ENCODE results near the gene TMEM267. TPM values are rescaled to one million over a fixed set of nuclear protein-coding genes. Genes with fewer than 3 reads are reported as not detected.
"Not testable (repeated sequence)": the region's sequence is repeated elsewhere in the genome, so short reads cannot be mapped to it uniquely, and the experiment has no call there.

TMEM267 gene
- polyA plus RNA-seq, 3 donors from 2014 or later: 17.7 to 20.2 (median 19.6) TPM

GRCh38 chr5:43429706-43430105 lies 54.0 kb downstream of the TMEM267 start:
- no peak for DNase-seq

GRCh38 chr5:43429016-43429415 lies 54.6 kb downstream of the TMEM267 start:
- no peaks in the 10 kb centered on the region for H3K4me1 Mint-ChIP-seq
- no peak for DNase-seq
- H3K9me3 Mint-ChIP-seq: peaks cover 0 to 2% (median 0%) of the 10 kb centered on the region in 6 donors
- no peaks in the 10 kb centered on the region for H3K36me3 Mint-ChIP-seq
- H3K27me3 Mint-ChIP-seq (ENCODE audit: low read depth in 3 of 3): peaks cover 0 to 7% (median 1%) of the 10 kb centered on the region in 3 donors
- H3K27ac Mint-ChIP-seq: no peak overlapping the region
- H3K4me3 Mint-ChIP-seq: no peak overlapping the region

More at GRCh38 chr5:43429706-43430105, 54.0 kb downstream of the TMEM267 start:
- H3K36me3 Mint-ChIP-seq: no peaks in the 10 kb centered on the region
- H3K4me3 Mint-ChIP-seq: no peak overlapping the region
- peaks cover 0 to 7% (median 1%) of the 10 kb centered on the region in 3 donors for H3K27me3 Mint-ChIP-seq (ENCODE audit: low read depth in 3 of 3)
- peaks cover 0 to 2% (median 0%) of the 10 kb centered on the region in 6 donors for H3K9me3 Mint-ChIP-seq
- no peak overlapping the region for H3K27ac Mint-ChIP-seq
- no peaks in the 10 kb centered on the region for H3K4me1 Mint-ChIP-seq

- Mint-ChIP-seq H3K27me3 (ENCODE audit: low read depth in 3 of 3) (peaks cover 0 to 3% (median 1%) of the 10 kb centered on the region in 3 donors), H3K27ac (no peak overlapping the region), H3K4me1 (no peaks in the 10 kb centered on the region), H3K36me3 (no peaks in the 10 kb centered on the region), H3K9me3 (peaks cover 0 to 2% (median 0%) of the 10 kb centered on the region in 6 donors), H3K4me3 (no peak overlapping the region)
- DNase-seq: no peak
These were observed 56.4 kb downstream of the TMEM267 start for GRCh38 chr5:43427306-43427705.

GRCh38 chr5:43425983-43426382 lies 57.7 kb downstream of the TMEM267 start:
- Mint-ChIP-seq H3K27me3 (ENCODE audit: low read depth in 3 of 3) (peaks cover 0 to 1% (median under 1%) of the 10 kb centered on the region in 3 donors), H3K9me3 (peaks cover 0 to 2% (median 0%) of the 10 kb centered on the region in 6 donors), H3K4me3 (no peak overlapping the region), H3K27ac (no peak overlapping the region), H3K36me3 (no peaks in the 10 kb centered on the region), H3K4me1 (no peaks in the 10 kb centered on the region)
- DNase-seq: no peak

- H3K27ac Mint-ChIP-seq; H3K4me1 Mint-ChIP-seq; H3K36me3 Mint-ChIP-seq; H3K4me3 Mint-ChIP-seq; H3K27me3 Mint-ChIP-seq (ENCODE audit: low read depth in 3 of 3); H3K9me3 Mint-ChIP-seq; DNase-seq: not testable (repeated sequence)
These were observed 60.6 kb downstream of the TMEM267 start for GRCh38 chr5:43423086-43423485.

- no peak overlapping the region for H3K4me3 Mint-ChIP-seq
- H3K4me1 Mint-ChIP-seq: no peaks in the 10 kb centered on the region
- H3K27ac Mint-ChIP-seq: no peak overlapping the region
- peaks cover 0 to 3% (median 0%) of the 10 kb centered on the region in 3 donors for H3K27me3 Mint-ChIP-seq (ENCODE audit: low read depth in 3 of 3)
- no peaks in the 10 kb centered on the region for H3K36me3 Mint-ChIP-seq
- H3K9me3 Mint-ChIP-seq: peaks cover 0 to 2% (median 0%) of the 10 kb centered on the region in 6 donors
- DNase-seq: no peak
These were observed 61.5 kb downstream of the TMEM267 start for GRCh38 chr5:43422143-43422542.

GRCh38 chr5:43421450-43422133 lies 62.1 kb downstream of the TMEM267 start:
- Mint-ChIP-seq H3K9me3 (peaks cover 0 to under 1% (median 0%) of the 10 kb centered on the region in 6 donors), H3K4me3 (no peak overlapping the region), H3K36me3 (no peaks in the 10 kb centered on the region), H3K27me3 (ENCODE audit: low read depth in 3 of 3) (peaks cover 0 to 3% (median 0%) of the 10 kb centered on the region in 3 donors), H3K4me1 (no peaks in the 10 kb centered on the region), H3K27ac (no peak overlapping the region)
- no peak for DNase-seq

GRCh38 chr5:43420241-43420640 lies 63.4 kb downstream of the TMEM267 start:
- Mint-ChIP-seq H3K27ac (no peak overlapping the region), H3K4me1 (no peaks in the 10 kb centered on the region), H3K4me3 (no peak overlapping the region), H3K36me3 (no peaks in the 10 kb centered on the region), H3K9me3 (no peaks in the 10 kb centered on the region), H3K27me3 (ENCODE audit: low read depth in 3 of 3) (peaks cover 0 to 3% (median 0%) of the 10 kb centered on the region in 3 donors)
- no peak for DNase-seq

GRCh38 chr5:43418561-43418960 lies 65.1 kb downstream of the TMEM267 start:
- no peak for DNase-seq
- H3K27ac Mint-ChIP-seq: no peak overlapping the region

GRCh38 chr5:43416803-43417394 lies 66.8 kb downstream of the TMEM267 start:
- Mint-ChIP-seq H3K27me3 (ENCODE audit: low read depth in 3 of 3) (peaks cover 0 to 3% (median 0%) of the 10 kb centered on the region in 3 donors), H3K27ac (peak overlapping the region in 1 of 6 donors; percentile 38), H3K4me3 (no peak overlapping the region), H3K4me1 (no peaks in the 10 kb centered on the region), H3K9me3 (no peaks in the 10 kb centered on the region), H3K36me3 (no peaks in the 10 kb centered on the region)
- DNase-seq: no peak

More at GRCh38 chr5:43418561-43418960, 65.1 kb downstream of the TMEM267 start:
- no peaks in the 10 kb centered on the region for H3K4me1 Mint-ChIP-seq
- H3K4me3 Mint-ChIP-seq: no peak overlapping the region
- H3K9me3 Mint-ChIP-seq: no peaks in the 10 kb centered on the region
- H3K36me3 Mint-ChIP-seq: no peaks in the 10 kb centered on the region
- peaks cover 0 to 3% (median 0%) of the 10 kb centered on the region in 3 donors for H3K27me3 Mint-ChIP-seq (ENCODE audit: low read depth in 3 of 3)

- no peaks in the 10 kb centered on the region for H3K36me3 Mint-ChIP-seq
- no peaks in the 10 kb centered on the region for H3K9me3 Mint-ChIP-seq
- H3K4me3 Mint-ChIP-seq: no peak overlapping the region
- no peaks in the 10 kb centered on the region for H3K4me1 Mint-ChIP-seq
- peaks cover 0 to 3% (median 0%) of the 10 kb centered on the region in 3 donors for H3K27me3 Mint-ChIP-seq (ENCODE audit: low read depth in 3 of 3)
- H3K27ac Mint-ChIP-seq: no peak overlapping the region
- DNase-seq: no peak
These were observed 67.5 kb downstream of the TMEM267 start for GRCh38 chr5:43415935-43416802.

- Mint-ChIP-seq H3K27ac (no peak overlapping the region), H3K9me3 (peaks cover 0 to 4% (median 0%) of the 10 kb centered on the region in 6 donors), H3K4me1 (no peaks in the 10 kb centered on the region), H3K27me3 (ENCODE audit: low read depth in 3 of 3) (peaks cover 0 to 2% (median 0%) of the 10 kb centered on the region in 3 donors), H3K36me3 (no peaks in the 10 kb centered on the region), H3K4me3 (no peak overlapping the region)
- DNase-seq: no peak
These were observed 69.7 kb downstream of the TMEM267 start for GRCh38 chr5:43413966-43414365.

GRCh38 chr5:43412644-43413043 lies 71.0 kb downstream of the TMEM267 start:
- no peak overlapping the region for H3K4me3 Mint-ChIP-seq
- H3K36me3 Mint-ChIP-seq: no peaks in the 10 kb centered on the region
- H3K4me1 Mint-ChIP-seq: no peaks in the 10 kb centered on the region
- peaks cover 2 to 4% (median 2%) of the 10 kb centered on the region in 3 donors for H3K27me3 Mint-ChIP-seq (ENCODE audit: low read depth in 3 of 3)
- H3K27ac Mint-ChIP-seq: no peak overlapping the region
- peaks cover 0 to 4% (median 0%) of the 10 kb centered on the region in 6 donors for H3K9me3 Mint-ChIP-seq
- DNase-seq: no peak

GRCh38 chr5:43412156-43412555 lies 71.5 kb downstream of the TMEM267 start, which contains the start of gene CCL28:
CCL28 (minus strand) TSS chr5:43412391; CDS start chr5:43412316, 75 bp downstream.
- Mint-ChIP-seq H3K4me3 (no peak within 1 kb of the TSS), H3K27ac (no peak within 1 kb of the TSS), H3K27me3 (ENCODE audit: low read depth in 3 of 3) (peaks cover 2 to 5% (median 4%) of the 10 kb centered on the region in 3 donors), H3K36me3 (no peaks in the 10 kb centered on the region), H3K9me3 (peaks cover 0 to 4% (median 0%) of the 10 kb centered on the region in 6 donors), H3K4me1 (no peaks in the 10 kb centered on the region)
- no peak for DNase-seq

Measured in immature natural killer cell (primary cell).